Measurements from ENCODE around the gene AGPAT4.

The AGPAT4 gene

DNA sequence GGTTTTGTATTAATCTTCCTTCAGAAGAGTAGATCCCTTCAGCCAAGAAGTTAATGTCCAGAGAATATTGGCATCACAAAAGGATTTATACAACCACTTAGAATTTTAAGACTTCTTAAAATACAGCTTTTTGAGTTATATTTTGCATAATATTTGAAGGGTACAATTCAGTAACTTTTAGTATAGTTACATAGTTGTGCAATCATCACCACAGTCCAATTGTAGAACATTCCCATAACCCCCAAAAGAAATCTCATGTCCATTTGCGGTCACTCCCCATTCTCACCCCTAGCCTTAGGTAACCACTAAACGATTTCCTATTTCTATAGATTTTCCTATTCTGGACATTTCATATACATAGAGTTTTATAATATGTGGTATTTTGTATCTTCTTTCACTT lies 155.9 kb downstream of the AGPAT4 start:
- H3K4me3 ChIP-seq (ENCODE audit: low read length) = no peak overlapping the region
- TF ChIP-seq, protein P1, sequence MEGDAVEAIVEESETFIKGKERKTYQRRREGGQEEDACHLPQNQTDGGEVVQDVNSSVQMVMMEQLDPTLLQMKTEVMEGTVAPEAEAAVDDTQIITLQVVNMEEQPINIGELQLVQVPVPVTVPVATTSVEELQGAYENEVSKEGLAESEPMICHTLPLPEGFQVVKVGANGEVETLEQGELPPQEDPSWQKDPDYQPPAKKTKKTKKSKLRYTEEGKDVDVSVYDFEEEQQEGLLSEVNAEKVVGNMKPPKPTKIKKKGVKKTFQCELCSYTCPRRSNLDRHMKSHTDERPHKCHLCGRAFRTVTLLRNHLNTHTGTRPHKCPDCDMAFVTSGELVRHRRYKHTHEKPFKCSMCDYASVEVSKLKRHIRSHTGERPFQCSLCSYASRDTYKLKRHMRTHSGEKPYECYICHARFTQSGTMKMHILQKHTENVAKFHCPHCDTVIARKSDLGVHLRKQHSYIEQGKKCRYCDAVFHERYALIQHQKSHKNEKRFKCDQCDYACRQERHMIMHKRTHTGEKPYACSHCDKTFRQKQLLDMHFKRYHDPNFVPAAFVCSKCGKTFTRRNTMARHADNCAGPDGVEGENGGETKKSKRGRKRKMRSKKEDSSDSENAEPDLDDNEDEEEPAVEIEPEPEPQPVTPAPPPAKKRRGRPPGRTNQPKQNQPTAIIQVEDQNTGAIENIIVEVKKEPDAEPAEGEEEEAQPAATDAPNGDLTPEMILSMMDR (conservative IDR thresholded peaks at IDR 0.05; ENCODE audit: low read length) = no peak
- DNase-seq (ENCODE audit: low read depth) = no peak

DNA sequence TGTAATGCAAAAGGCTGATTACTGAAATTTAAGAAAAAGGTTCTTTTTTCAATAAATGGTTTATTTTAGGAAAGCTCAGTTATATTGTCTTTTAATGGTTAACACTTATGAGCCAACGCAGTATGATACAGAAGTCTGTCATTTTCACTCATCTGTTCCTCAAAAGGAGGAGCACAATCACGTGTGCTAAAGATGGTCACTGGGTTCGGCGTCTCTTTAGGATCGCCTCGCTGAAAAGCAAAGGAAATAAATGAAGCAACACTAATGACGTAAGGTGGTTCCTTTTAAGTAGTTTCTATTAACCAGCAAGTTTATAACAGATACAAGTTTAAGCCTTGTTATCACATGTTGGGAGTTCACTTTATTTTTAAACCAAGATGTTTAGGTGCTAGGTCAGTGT lies 156.6 kb downstream of the AGPAT4 start:
- TF ChIP-seq, protein P1 (conservative IDR thresholded peaks at IDR 0.05; ENCODE audit: low read length) = no peak
- DNase-seq (ENCODE audit: low read depth) = no peak
- no peak overlapping the region for H3K4me3 ChIP-seq (ENCODE audit: low read length)

DNA sequence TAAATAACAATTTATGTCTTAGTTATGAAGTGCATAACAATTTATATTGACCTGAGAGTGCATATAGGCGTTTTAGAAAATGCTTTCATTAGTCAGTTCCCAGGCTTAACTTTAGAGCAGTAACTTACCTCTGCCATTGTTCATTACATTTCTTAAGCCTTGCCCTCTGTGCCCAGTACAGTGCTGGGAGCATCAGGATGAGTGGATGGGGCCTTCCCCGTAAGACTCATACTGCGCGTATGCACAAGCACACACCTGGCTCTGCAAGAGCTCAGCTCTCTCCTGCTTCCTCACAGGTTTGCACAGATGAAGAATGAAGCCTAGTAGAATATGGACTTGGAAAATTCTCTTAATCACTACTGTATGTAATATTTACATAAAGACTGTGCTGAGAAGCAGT lies 157.3 kb downstream of the AGPAT4 start:
- TF ChIP-seq, protein P1 (conservative IDR thresholded peaks at IDR 0.05; ENCODE audit: low read length) = no peak
- H3K4me3 ChIP-seq (ENCODE audit: low read length) = no peak overlapping the region
- no peak for DNase-seq (ENCODE audit: low read depth)

DNA sequence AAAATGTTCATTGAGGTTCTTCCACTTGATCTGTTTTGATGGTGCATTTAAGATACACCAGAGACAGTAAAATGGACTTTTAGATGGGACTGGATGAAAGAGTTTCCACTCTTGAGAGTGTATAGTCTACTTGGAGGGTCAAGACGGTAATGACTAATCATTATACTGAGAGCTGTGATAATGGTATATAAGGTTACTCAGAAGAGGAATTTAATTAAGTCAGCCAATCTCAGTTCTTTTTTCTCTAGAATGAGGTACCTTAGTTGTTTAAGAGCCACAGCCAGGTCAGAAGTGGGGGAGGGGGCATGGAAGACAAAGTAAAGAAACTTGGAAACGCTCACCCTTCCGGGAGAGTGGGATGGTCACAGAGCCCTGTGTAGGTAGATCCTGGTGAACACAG lies 158.4 kb downstream of the AGPAT4 start:
- TF ChIP-seq, protein P1 (conservative IDR thresholded peaks at IDR 0.05; ENCODE audit: low read length) = no peak
- DNase-seq (ENCODE audit: low read depth) = no peak
- H3K4me3 ChIP-seq (ENCODE audit: low read length) = no peak overlapping the region

DNA sequence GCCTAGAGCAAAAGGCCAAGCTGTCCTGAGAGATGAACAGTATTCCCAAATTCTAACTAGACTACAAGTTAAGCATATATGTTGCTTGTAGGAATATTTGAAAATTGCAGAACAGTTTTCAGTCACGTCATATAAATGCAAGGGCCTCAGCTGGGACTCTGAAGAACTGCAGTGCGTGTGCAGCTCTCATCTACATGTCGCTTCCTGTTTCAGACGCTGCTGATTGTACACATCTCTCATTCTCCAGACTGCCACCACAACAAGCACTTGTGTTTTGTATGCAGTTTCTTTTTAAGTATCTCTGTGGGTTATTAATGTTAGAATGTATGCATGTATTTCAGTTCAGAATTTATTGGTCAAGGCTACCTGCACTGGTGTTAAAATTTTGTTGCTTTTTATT lies 162.6 kb downstream of the AGPAT4 start:
- H3K4me3 ChIP-seq (ENCODE audit: low read length) = no peak overlapping the region
- TF ChIP-seq, protein P1 (conservative IDR thresholded peaks at IDR 0.05; ENCODE audit: low read length) = no peak

DNA sequence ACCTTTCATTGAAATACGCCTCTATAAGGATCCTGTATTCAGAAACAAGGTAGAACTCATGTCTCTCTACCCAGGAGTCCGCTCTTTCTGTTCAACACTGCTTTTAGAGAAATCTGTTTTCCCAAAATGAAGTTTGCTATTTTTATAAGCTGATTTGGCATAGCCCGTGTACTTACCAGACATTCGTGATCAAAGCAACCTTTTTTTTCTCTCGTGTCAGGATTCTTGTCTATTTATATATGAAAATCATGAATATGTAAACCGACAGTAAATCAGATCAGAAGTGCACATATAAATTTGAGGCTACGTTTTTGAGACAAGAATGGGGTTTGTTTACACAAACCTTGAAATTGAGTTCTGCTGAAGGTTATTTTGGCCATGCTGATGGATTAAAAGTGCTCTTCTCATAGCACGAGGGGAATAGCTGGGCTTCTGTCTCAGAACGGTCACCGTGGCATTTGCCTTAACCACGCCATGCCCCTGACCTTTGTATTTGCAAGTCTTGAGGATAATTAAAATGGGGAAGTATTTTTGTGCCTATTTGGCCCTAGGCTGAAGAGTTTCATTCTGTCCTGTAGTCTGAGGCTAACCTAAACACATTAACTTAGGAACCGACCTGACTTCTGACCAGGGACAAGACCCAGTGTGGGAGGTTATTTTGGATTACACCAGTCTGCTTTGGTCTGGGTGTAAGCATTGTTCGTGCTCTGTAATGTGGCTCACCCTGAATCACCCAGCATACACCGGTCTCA lies 163.7 kb downstream of the AGPAT4 start:
- H3K4me3 ChIP-seq (ENCODE audit: low read length) = no peak overlapping the region
- no peak for DNase-seq (ENCODE audit: low read depth)
- TF ChIP-seq, protein P1 (conservative IDR thresholded peaks at IDR 0.05; ENCODE audit: low read length) = no peak

More for the DNA sequence above, 162.6 kb downstream of the AGPAT4 start:
- no peak for DNase-seq (ENCODE audit: low read depth)

DNA sequence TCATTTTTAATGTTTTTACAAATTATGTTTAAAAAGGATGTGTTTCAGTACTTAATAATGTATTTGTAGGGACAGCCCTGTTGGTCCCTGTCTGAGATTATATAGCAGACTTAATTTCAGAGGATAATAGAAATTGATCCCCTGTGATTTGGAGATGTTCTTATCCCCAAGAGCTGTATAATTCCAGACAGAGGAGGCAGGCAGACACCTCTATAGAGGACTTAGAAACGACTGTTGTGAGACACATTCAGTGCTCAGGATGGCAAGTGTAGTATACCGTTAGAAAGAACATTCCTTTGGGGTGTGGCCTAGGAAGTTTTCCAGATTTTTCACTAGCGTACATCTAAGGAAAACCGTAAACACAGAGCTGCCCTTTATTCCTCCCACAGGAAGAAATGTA lies 164.5 kb downstream of the AGPAT4 start:
- TF ChIP-seq, protein P1 (conservative IDR thresholded peaks at IDR 0.05; ENCODE audit: low read length) = no peak
- no peak overlapping the region for H3K4me3 ChIP-seq (ENCODE audit: low read length)
- no peak for DNase-seq (ENCODE audit: low read depth)
